GM21723 (cell line): ENCODE data around the gene SEC62.

Experiments used
- ATAC-seq: cut with Tn5 transposase; IDR thresholded peaks from one replicate; pipeline ENCODE4 v1.9.1; 2021; ENCODE audit warnings: mild to moderate bottlenecking, moderate library complexity; ENCODE audit not compliant: unreplicated experiment

The SEC62 gene

GRCh38 chr3:169966428-169966950 lies at the start of gene SEC62:
TSS of gene SEC62 (plus strand) at chr3:169966807. CDS start at chr3:169966823, 16 bp downstream.
- peak; percentile 93 for ATAC-seq

GRCh38 chr3:169923189-169923588 lies 43.4 kb upstream of the SEC62 start:
- ATAC-seq, result no peak

- ATAC-seq, result no peak
Observed at GRCh38 chr3:169923831-169924230, 42.8 kb upstream of the SEC62 start.

- peak; percentile 35 for ATAC-seq
Observed at GRCh38 chr3:169929830-169930519, 36.6 kb upstream of the SEC62 start.

GRCh38 chr3:169930843-169931242 lies 35.8 kb upstream of the SEC62 start:
- ATAC-seq, result no peak

GRCh38 chr3:169931747-169932520 lies 34.7 kb upstream of the SEC62 start:
- peak; percentile 90 for ATAC-seq

- ATAC-seq, result no peak
Observed at GRCh38 chr3:169939320-169939719, 27.3 kb upstream of the SEC62 start.

GRCh38 chr3:169939751-169940150 lies 26.9 kb upstream of the SEC62 start:
- ATAC-seq, result no peak

GRCh38 chr3:169940470-169941181 lies 26.0 kb upstream of the SEC62 start:
- peak; percentile 76 for ATAC-seq

- peak; percentile 85 for ATAC-seq
Observed at GRCh38 chr3:169945313-169945712, 21.3 kb upstream of the SEC62 start.

GRCh38 chr3:169946336-169946735 lies 20.3 kb upstream of the SEC62 start:
- ATAC-seq, result no peak

- ATAC-seq, result no peak
Observed at GRCh38 chr3:169948559-169949448, 17.8 kb upstream of the SEC62 start.

- no peak for ATAC-seq
Observed at GRCh38 chr3:169952045-169952444, 14.6 kb upstream of the SEC62 start.

- ATAC-seq, result peak; percentile 28
Observed at GRCh38 chr3:169953462-169954141, 13.0 kb upstream of the SEC62 start.

- peak; percentile 89 for ATAC-seq
Observed at GRCh38 chr3:169954142-169954756, 12.4 kb upstream of the SEC62 start.

- ATAC-seq, result no peak
Observed at GRCh38 chr3:169955406-169955805, 11.2 kb upstream of the SEC62 start.

- no peak for ATAC-seq
Observed at GRCh38 chr3:169964176-169964575, 2.4 kb upstream of the SEC62 start.

GRCh38 chr3:169965562-169966427 lies 812 bp upstream of the SEC62 start:
- peak; percentile 17 for ATAC-seq
